ENCODE data around the gene RAB26.
"Not testable (repeated sequence)": the region's sequence is repeated elsewhere in the genome, so short reads cannot be mapped to it uniquely, and the experiment has no call there.

The RAB26 gene

GRCh38 chr16:2147981-2148671, at the start of gene RAB26:
RAB26 (plus strand) TSS chr16:2148625; CDS start chr16:2148784, 159 bp downstream.
- peak; percentile 60 for DNase-seq

- DNase-seq: not testable (repeated sequence)
Measured at GRCh38 chr16:2101581-2101980, 46.8 kb upstream of the RAB26 start.

- no peak for DNase-seq
Measured at GRCh38 chr16:2102471-2102870, 46.0 kb upstream of the RAB26 start.

DNA sequence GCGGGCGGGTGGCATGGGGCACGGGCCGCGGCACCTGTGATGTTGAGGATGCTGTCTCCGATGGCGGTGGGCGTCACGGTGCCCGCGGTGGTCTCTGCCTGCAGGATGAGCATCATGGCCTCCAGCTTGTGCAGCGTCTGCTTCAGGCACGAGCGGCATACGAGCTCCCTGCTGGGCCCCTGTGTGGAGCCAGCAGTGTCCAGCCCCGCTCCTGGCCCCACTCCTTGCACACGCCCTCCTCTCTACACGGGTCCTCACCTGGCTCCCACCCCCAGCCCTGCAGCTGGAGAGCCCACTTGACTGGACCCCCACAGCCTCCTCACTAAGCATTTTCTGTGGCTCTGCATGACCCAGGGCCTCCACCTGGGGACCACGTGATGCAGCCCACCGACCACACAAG, 44.0 kb upstream of the RAB26 start:
- not testable (repeated sequence) for DNase-seq

DNA sequence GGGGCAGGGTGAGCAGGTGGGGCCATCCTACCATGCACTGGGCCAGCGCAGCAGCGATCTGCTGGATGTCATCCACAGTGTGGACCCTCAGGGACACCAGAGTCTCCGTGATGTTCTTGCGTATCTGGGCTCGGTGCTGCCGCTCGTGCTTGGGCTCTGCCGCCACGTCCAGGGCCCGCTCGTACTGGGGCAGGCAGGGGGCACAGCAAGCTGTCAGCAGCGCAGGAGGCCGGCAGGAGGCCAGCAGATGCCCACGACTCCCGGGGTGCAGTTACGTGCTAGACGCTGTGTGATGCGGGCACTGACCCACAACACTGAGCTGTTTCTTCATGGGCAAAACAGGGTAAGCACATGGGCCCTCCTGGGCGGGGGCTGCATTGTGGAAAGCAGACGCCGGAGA, 43.1 kb upstream of the RAB26 start:
- not testable (repeated sequence) for DNase-seq

GRCh38 chr16:2105769-2106168, 42.7 kb upstream of the RAB26 start:
- DNase-seq: not testable (repeated sequence)

DNA sequence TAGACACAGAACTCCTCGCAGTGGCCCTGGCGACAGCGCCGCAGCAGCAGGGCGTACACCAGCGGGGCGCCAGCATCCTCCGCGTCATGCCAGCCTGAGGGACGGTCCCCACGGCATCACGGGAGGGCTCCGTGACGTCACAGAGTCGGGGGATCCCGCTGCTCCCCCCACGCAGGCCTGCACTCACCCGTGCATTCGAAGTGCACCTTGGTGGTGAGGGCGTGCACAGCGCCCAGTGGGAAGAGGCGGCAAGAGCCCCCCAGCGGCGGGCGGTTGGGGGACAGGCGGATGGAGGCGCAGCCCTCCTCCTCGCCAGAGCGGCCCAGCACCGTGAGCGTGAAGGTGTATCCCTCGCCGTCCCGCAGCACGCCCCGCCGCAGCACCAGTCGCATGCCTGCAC, 42.2 kb upstream of the RAB26 start:
- not testable (repeated sequence) for DNase-seq

GRCh38 chr16:2107121-2107790, 41.2 kb upstream of the RAB26 start:
- not testable (repeated sequence) for DNase-seq

- DNase-seq: not testable (repeated sequence)
Measured at GRCh38 chr16:2107791-2108125, 40.7 kb upstream of the RAB26 start.

- not testable (repeated sequence) for DNase-seq
Measured at GRCh38 chr16:2108446-2109270, 39.8 kb upstream of the RAB26 start.

GRCh38 chr16:2109271-2109580, 39.2 kb upstream of the RAB26 start:
- not testable (repeated sequence) for DNase-seq

DNA sequence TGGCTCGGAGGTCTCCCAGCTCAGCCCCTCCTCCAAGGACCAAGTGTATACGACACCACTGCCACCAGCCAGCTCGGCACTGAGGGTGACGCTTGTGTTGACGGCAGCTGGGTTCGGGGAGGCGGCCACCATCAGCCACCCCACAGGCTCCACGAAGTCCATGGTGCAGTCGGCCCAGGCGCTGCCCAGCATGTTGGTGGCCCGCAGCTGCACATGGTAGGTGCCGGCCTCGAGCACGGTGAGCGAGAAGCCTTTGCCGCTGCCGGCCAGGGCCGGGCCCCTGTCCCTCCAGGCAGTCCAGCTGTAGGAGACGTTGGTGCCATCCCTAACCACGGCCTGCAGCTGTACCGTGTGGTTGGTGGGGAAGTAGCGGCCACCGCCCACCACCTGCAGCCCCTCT, 38.6 kb upstream of the RAB26 start:
- DNase-seq: not testable (repeated sequence)

GRCh38 chr16:2110332-2111008, 38.0 kb upstream of the RAB26 start:
- not testable (repeated sequence) for DNase-seq

DNA sequence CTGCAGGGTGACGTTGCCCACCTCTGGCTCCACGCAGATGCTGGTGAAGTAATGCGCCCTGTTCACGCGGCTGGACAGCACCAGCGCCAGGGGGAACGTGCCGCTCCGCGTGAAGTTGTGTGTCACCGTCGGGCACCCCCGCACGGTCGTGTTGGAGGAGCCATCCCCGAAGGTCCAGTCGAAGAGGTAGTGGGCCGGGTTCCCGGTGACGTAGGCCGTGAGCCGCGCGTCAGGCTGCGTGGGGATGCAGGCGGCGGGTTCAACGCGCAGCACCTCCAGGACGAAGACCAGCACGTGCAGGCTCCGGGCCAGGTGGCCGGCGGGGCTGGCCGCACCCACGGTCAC, 37.4 kb upstream of the RAB26 start:
- DNase-seq: not testable (repeated sequence)

GRCh38 chr16:2111412-2112335, 36.8 kb upstream of the RAB26 start:
- not testable (repeated sequence) for DNase-seq

DNA sequence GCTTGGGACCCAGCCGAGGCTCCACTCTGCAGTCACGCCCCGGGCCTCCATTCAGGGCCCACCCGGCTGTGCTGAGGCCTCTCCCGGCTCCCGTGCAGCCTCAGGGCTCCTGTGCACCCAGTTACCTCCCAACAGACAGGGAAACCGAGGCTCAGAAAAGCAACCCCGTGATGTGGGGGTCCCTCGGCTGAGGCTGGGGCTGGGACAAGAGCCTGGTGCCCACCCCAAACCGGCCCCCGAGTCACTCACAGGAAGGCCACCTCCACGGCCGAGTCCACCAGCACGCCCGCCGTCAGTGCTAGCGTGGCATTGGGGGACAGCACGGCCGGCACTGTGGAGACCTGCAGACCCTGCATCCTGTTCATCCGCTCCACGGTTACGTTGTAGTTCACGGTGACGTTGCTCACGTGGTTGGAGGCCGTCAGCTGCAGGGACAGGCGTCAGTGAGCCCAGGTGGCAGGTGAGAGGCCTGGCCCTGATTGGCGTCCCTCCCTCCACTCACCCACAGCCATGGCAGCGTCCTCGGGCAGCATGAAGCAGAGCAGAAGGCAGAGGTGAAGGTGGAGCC, 35.8 kb upstream of the RAB26 start:
- not testable (repeated sequence) for DNase-seq

DNA sequence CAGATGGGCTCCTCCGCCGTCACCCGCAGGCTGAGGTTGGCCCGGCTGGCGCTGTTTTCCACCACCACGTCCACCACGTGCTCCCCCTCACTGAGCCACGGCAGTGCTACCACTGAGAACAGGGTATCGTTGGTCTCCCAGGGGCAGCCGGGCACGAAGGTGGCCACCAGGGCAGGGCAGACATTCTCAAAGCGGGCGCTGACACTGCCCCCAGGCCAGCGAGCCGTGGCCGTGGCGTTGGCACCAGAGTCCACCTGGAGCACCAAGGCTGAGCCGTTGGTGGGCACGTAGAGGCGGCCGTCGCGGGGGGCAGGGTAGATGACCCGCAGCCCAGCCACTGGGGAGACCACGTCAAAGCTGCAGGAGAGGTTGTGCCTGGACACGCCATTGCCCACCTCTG, 34.2 kb upstream of the RAB26 start:
- DNase-seq: not testable (repeated sequence)

DNA sequence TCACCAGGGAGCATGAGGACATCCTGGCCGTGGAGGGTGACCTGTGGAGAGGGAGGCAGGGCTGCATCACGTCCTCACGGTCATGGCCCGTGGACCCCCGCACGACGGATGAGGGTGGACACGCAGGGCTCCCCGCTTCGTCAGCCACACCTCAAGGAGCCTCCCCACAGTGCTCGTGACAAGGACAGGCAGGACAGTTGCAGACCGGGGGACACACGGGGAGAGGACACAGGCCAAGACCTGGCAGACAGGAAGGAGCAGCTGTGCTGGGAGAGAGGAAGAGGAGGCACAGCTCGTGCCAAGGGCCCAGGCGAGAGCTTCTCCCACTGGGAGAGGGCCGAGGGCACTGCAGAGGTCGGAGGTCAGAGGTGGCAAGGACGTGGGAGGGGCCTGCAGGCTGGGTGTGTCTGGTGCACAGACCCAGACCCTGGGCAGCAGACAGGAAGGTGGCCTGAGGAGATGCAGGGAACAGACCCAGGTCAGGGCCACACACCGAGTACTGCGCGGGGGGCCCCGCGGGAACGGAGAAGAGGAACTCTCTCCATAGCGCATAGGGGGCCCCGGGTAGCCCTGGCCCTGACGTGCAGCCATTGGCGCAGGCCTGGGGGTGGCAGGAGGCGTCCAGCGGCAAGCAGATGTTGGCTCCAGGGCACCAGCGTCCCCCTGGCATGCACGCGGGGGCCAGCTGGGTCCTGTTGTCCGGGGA, 33.4 kb upstream of the RAB26 start:
- DNase-seq: not testable (repeated sequence)

DNA sequence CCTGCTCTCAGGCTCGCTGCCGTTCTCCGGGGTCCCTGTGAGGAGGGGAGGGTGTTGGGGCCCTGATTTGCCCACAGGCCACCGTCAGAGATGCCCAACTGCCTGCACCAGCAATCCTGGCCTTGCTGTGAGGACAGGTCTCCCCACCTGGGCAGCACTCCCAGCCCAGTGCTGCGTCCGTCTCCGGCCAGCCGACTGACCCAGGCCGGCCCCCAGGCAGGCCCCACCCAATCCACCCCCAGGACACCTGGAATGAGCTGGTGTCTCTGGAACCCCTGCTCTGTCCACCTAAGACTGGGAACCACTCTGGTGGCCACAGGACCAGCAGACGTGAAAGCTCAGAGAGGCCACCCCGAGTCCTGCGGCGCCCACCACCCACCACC, 32.8 kb upstream of the RAB26 start:
- DNase-seq: no peak

DNA sequence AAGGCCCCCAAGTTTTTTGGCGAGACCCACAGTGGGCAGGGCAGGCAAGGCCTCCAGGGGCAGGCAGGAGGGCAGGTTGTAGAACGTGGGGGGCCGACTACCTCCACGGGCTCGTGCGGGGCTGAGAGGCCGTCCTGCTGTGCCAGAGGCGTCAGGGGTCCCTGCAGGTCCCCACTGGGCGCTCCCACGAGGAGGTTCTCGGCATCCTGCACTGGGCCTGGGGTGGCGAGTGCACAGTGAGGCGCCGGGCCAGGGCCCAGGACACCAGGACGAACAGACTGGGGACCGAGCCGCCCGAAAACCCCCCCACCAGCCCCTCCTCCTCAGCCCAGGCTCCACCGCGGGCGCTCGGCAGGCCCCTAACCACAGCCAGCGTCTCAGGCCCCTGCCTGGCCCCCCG, 32.0 kb upstream of the RAB26 start:
- DNase-seq: not testable (repeated sequence)

- not testable (repeated sequence) for DNase-seq
Measured at GRCh38 chr16:2117341-2117740, 31.1 kb upstream of the RAB26 start.
